Body of pancreas (tissue), 4 donors: Measurements from ENCODE around the gene PBX3. TPM values are rescaled to one million over a fixed set of nuclear protein-coding genes. Genes with fewer than 3 reads are reported as not detected.

ENCODE experiments used
- ATAC-seq: fragments of 150-250 bp; one replicate; pipeline ENCODE4 v1.9.1; 2016
- DNase-seq, 4 donors: peaks; one replicate each; pipeline ENCODE4 v3.0.0-alpha.2; 2019
- H3K27ac ChIP-seq, 4 donors: fragments of 200-600 bp; sonication (generic); 1 replicate in 3 of 4; 2 replicates in 1 of 4; pipeline versions ENCODE4 v1.5.1 to v1.6.1; 2016 to 2019; ENCODE audit warnings: mild to moderate bottlenecking in 1 of 4, mixed read lengths in 1 of 4, moderate library complexity in 1 of 4
- H3K27me3 ChIP-seq, 2 donors: fragments of 200-600 bp; sonication (generic); one replicate each; pipeline ENCODE4 v1.6.0; 2016; ENCODE audit warnings: mild to moderate bottlenecking in 1 of 2
- H3K36me3 ChIP-seq, 2 donors: fragments of 200-600 bp; sonication (generic); replicated peaks in 1 of 2; 2 replicates each; pipeline ENCODE4 v1.5.1; 2016; ENCODE audit warnings: low read depth in 2 of 2; ENCODE audit not compliant: insufficient read depth in 1 of 2
- H3K4me1 ChIP-seq: fragments of 200-600 bp; sonication (generic); one replicate; pipeline ENCODE4 v1.6.0; 2016
- H3K4me3 ChIP-seq, 2 donors: fragments of 200-600 bp; sonication (generic); 1 replicate in 1 of 2; 2 replicates in 1 of 2; pipeline ENCODE4 v1.5.1; 2016 to 2019
- H3K9me3 ChIP-seq, 3 donors: fragments of 200-600 bp; sonication (generic); 1 replicate in 2 of 3; 2 replicates in 1 of 3; pipeline ENCODE4 v1.5.1; 2016
- POLR2A ChIP-seq, 3 donors: fragments of 450-650 bp; IDR thresholded peaks; one replicate each; pipeline ENCODE4 v1.6.1; 2016; ENCODE audit warnings: antibody characterized with exemption in 3 of 3, mild to moderate bottlenecking in 2 of 3
- WGBS, 2 donors: methylation state at CpG; one replicate each; pipeline ENCODE4 v1.1.5; 2017; 5-methylcytosine and 5-hydroxymethylcytosine counted together
- intact Hi-C: fragments of 100-400 bp; cut with DNase I; formaldehyde crosslinking; loops from one replicate; pipeline ENCODE4 v1.15.1; 2023
- total RNA-seq, 2 donors: library from RNA; depleted of rRNA; stranded (reverse); fragments of >200 nt; gene quantifications; one replicate each; pipeline ENCODE4 v1.1.0, GENCODE V29; 2016
- TF ChIP-seq, protein P1 (sequence below), 7 experiments: fragments of 450-650 bp in 4 of 7; fragments of 200-600 bp in 3 of 7; sonication (generic) in 3 of 7; IDR thresholded peaks; one replicate each; pipeline ENCODE4 v1.5.1; 2016 to 2019; ENCODE audit warnings: antibody characterized with exemption in 7 of 7

The PBX3 gene
- total RNA-seq, 2 donors from 2014 or later = 12.5 to 36.3 TPM

DNA sequence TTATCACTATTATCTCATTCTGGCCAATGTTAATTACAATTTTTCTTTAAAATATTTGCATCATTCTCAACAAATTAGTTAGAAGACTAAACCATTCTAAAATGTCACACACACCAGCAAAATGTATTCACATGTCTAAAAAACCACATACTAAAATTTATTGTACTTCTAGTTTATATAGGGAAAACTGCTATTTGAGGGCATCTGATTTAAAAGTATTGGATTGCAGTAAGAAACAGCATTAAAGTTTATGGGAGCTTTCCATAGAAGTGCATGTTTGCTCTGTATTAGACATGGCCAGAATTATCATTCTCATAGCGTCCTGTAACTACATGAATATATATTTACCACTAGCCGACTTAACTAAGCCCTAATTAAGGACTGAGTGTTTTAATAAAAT, 150.3 kb downstream of the PBX3 start:
- H3K4me3 ChIP-seq = no peak overlapping the region
- intact Hi-C loops = no loop called here
- TF ChIP-seq POLR2A (IDR thresholded peaks at IDR 0.05) = no peak
- TF ChIP-seq, protein P1, sequence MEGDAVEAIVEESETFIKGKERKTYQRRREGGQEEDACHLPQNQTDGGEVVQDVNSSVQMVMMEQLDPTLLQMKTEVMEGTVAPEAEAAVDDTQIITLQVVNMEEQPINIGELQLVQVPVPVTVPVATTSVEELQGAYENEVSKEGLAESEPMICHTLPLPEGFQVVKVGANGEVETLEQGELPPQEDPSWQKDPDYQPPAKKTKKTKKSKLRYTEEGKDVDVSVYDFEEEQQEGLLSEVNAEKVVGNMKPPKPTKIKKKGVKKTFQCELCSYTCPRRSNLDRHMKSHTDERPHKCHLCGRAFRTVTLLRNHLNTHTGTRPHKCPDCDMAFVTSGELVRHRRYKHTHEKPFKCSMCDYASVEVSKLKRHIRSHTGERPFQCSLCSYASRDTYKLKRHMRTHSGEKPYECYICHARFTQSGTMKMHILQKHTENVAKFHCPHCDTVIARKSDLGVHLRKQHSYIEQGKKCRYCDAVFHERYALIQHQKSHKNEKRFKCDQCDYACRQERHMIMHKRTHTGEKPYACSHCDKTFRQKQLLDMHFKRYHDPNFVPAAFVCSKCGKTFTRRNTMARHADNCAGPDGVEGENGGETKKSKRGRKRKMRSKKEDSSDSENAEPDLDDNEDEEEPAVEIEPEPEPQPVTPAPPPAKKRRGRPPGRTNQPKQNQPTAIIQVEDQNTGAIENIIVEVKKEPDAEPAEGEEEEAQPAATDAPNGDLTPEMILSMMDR (IDR thresholded peaks at IDR 0.05) = no peak
- H3K9me3 ChIP-seq = no peaks in the 10 kb centered on the region
- H3K4me1 ChIP-seq = no peaks in the 10 kb centered on the region
- DNase-seq (no peak), ATAC-seq (no peak)
- H3K27me3 ChIP-seq = no peaks in the 10 kb centered on the region
- 88 to 92% methylated on average over 2 of the region's 2 CpGs for WGBS, 2 donors
- no peaks in the 10 kb centered on the region for H3K36me3 ChIP-seq
- no peak overlapping the region for H3K27ac ChIP-seq

DNA sequence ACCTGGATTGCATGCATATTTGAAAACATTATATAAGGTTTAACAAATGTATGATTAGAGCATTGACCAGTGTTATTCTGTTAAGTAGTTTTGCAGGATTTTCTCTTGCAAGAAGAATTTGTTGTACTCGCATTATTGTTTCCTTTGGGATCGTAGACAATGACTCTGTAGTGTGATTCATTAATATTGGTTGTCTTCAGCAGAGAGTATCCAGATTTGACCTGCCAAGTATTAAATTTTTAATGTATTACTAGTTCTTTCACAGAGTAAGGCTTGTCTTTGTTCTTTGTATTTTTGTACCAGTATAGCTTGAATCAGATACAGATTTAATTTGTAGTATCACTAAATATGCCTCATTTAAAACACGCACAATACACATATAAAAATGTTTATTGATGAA, 155.0 kb downstream of the PBX3 start:
- Histone ChIP-seq H3K27me3 (no peaks in the 10 kb centered on the region), H3K27ac (no peak overlapping the region), H3K4me3 (no peak overlapping the region), H3K4me1 (no peaks in the 10 kb centered on the region), H3K9me3 (no peaks in the 10 kb centered on the region), H3K36me3 (no peaks in the 10 kb centered on the region)
- WGBS, 2 donors = 60 to 68% methylated on average over 3 of the region's 3 CpGs
- TF ChIP-seq, protein P1 (IDR thresholded peaks at IDR 0.05) = no peak
- TF ChIP-seq POLR2A (IDR thresholded peaks at IDR 0.05) = no peak
- intact Hi-C loops = no loop called here
- DNase-seq (no peak), ATAC-seq (no peak)

DNA sequence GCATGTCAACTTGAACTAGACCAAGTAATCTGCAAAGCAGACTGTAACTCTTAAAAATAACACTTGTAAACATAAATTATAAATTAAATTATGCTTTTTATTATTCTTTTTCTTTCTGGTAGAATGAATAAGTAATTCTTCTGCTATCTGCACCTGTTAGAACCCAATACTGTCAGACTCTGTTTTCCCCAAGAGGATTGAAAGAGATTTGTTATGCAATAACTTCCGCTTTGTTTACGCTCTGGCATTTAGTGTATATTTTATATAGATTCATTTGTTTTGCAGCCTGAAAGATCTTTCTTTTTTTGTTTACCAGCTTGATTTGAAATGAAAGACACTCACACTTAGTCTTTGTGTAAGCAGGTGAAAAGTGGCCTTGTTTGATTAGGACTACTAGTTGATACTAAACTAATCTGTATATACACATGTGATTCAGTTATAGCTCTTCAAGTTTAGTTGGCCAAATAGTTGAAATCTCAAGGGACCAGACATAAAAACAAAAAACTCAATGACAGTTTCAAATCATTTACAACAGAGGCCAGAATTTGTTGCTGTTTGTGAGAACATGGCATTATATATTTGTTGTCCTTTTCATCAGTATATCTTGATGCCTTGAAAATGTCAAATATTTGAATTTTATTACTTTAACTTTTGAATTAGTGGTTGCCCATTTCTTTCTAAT, 155.8 kb downstream of the PBX3 start:
- H3K4me1 ChIP-seq = no peaks in the 10 kb centered on the region
- DNase-seq (no peak), ATAC-seq (no peak)
- no peak overlapping the region for H3K4me3 ChIP-seq
- intact Hi-C loops = no loop called here
- no peaks in the 10 kb centered on the region for H3K27me3 ChIP-seq
- WGBS, 2 donors = 82 to 93% methylated on average over 2 of the region's 2 CpGs
- no peak overlapping the region for H3K27ac ChIP-seq
- TF ChIP-seq POLR2A (IDR thresholded peaks at IDR 0.05) = no peak
- TF ChIP-seq, protein P1 (IDR thresholded peaks at IDR 0.05) = no peak
- no peaks in the 10 kb centered on the region for H3K9me3 ChIP-seq
- no peaks in the 10 kb centered on the region for H3K36me3 ChIP-seq

DNA sequence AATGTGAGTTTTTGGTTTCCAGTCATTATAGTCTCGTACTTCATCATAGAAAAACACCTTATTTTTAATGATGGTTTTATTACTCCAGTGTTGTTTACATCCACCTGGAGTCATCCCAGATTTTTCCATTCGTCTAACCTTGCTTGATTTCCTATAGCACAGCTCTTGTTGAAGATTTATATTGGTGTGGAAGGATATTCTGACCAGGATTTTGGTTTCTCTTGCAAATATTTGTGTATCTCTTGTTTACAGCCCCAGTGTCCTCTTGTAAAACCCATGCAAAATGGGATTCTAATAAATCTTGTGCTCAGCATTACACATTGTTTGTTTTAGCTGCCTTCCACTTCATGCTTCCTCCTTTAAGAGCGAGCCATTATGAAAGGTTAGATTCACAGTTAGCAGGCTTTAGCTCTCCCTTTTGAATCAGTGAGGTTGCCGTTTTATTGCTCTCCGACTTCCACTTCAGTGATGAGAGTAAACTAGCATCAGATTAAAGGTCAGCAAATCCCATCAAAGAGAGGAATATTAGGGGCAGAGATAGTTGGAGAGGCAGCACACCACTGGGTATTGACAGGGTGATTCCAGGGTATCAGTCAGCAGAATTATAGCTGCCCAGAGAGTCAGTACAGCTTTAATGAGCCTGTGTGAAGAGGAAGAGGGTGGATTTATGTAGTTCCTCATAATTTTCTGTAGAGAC, 157.1 kb downstream of the PBX3 start:
- intact Hi-C loops = no loop called here
- Histone ChIP-seq H3K27ac (peak overlapping the region in 2 of 4 donors; percentile 38 to 43), H3K9me3 (no peaks in the 10 kb centered on the region), H3K27me3 (no peaks in the 10 kb centered on the region), H3K4me3 (no peak overlapping the region), H3K4me1 (no peaks in the 10 kb centered on the region), H3K36me3 (no peaks in the 10 kb centered on the region)
- no peak for DNase-seq
- WGBS, 2 donors = 58 to 63% methylated on average over 5 of the region's 5 CpGs
- ATAC-seq = no peak
- TF ChIP-seq, protein P1 (IDR thresholded peaks at IDR 0.05) = no peak
- no peak for TF ChIP-seq POLR2A (IDR thresholded peaks at IDR 0.05)
